ENCODE data around the gene RAB3GAP2.
"Not testable (repeated sequence)": the region's sequence is repeated elsewhere in the genome, so short reads cannot be mapped to it uniquely, and the experiment has no call there.

Gene RAB3GAP2, protein sequence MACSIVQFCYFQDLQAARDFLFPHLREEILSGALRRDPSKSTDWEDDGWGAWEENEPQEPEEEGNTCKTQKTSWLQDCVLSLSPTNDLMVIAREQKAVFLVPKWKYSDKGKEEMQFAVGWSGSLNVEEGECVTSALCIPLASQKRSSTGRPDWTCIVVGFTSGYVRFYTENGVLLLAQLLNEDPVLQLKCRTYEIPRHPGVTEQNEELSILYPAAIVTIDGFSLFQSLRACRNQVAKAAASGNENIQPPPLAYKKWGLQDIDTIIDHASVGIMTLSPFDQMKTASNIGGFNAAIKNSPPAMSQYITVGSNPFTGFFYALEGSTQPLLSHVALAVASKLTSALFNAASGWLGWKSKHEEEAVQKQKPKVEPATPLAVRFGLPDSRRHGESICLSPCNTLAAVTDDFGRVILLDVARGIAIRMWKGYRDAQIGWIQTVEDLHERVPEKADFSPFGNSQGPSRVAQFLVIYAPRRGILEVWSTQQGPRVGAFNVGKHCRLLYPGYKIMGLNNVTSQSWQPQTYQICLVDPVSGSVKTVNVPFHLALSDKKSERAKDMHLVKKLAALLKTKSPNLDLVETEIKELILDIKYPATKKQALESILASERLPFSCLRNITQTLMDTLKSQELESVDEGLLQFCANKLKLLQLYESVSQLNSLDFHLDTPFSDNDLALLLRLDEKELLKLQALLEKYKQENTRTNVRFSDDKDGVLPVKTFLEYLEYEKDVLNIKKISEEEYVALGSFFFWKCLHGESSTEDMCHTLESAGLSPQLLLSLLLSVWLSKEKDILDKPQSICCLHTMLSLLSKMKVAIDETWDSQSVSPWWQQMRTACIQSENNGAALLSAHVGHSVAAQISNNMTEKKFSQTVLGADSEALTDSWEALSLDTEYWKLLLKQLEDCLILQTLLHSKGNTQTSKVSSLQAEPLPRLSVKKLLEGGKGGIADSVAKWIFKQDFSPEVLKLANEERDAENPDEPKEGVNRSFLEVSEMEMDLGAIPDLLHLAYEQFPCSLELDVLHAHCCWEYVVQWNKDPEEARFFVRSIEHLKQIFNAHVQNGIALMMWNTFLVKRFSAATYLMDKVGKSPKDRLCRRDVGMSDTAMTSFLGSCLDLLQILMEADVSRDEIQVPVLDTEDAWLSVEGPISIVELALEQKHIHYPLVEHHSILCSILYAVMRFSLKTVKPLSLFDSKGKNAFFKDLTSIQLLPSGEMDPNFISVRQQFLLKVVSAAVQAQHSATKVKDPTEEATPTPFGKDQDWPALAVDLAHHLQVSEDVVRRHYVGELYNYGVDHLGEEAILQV (N-terminal part only)

DNA sequence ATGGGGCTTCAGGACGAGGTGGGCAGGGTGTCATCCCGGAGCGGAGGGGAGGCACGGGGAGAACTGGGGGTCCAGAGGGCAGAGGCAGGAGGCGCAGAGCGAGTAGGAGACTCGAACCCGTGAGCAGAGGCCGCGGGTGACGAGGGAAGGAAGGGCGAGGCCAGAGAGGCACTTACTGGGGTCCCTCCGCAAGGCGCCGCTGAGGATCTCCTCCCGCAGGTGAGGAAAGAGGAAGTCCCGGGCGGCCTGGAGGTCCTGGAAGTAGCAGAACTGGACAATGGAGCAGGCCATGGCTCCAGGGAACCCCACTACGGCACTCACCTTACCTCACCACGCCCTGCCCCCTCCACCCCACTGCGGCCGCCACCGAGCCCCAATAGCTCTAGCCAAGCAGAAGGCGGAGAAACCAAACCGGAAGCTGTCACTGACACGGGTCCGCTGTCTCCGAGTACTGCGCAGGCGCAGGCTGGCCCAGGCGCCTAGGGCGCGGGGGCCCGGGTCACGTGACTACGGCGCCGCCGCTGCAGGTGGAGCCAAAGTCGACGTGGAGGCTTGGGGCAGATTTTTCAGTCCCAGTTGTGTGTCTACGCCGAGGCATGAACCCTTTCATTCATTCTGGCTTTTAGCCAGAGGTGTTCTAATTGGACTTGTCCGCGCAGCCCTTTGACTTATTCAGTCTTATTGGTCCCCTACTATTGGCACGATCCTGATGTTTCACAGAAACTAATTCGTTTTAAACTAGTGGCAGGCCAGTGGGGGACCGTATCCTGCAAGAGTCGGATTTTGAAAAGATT is at the start of gene RAB3GAP2:
Gene RAB3GAP2, minus strand, starts transcription at position 407 of the 794 bp plus-strand sequence. Its CDS starts 116 bp downstream, at position 291.
- peak; percentile 28 to 95 (median 90) for DNase-seq

GRCh38 chr1:220321758-220322157 is 49.5 kb upstream of the RAB3GAP2 start:
- DNase-seq = no peak

DNA sequence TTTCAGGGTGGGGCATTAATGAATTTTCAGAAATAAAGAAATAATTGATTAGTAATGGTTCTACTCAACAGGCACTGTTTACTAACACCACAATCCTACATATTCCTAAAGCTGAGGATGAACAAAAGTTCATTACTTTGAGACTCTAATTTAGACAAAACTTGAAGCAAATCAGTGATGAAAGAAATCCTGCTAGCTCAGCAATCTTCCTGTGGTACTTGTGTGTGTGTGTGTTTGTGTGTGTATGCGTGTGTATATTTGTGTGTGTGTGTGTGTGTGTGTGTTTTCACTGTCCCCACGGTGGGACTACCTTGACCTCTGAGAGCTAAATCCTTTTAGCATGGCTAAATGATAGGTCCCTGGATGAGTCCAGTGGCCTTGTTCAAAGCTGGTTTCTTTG is 48.5 kb upstream of the RAB3GAP2 start:
- no peak for DNase-seq

- no peak for DNase-seq
Measured at GRCh38 chr1:220318673-220319072, 46.4 kb upstream of the RAB3GAP2 start.

DNA sequence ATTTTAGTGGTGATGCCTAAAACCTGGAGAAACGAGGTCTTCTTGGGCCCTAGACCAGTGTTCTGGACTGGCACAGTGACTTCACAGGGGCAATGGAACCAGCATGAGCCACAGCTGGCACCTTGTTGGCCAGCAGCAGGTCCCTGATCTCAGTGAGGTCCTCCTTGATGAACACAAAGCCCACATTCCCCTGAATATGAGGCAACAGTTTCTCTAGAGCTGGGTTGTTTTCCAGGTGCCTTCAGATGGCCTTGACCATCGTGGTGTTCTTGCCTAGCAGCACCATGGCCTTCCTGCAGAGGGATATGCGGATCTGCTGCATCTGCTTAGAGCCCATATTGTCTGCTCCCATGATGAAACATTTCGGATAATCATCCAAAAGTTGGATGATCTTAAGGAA is 44.9 kb upstream of the RAB3GAP2 start:
- no peak for DNase-seq

DNA sequence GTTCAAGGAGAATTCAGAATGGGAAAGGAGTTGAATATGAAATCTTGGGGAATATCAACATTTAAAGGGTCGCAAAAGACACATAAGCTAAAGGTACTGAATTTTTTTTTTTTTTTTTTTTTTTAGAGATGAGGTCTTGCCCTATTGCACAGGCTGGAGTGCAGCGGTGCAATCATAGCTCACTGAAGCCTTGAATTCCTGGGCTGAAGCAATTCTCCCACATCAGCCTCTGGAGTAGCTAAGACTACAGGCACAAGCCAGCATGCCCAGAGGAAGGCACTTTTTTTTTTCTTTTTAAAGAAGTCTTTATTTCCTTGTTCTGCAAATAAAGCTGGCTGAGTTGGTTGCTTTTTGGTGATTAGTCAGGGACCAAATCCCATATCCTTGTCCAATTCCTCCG is 44.1 kb upstream of the RAB3GAP2 start:
- DNase-seq = no peak

- DNase-seq = no peak
Measured at GRCh38 chr1:220315070-220315839, 43.0 kb upstream of the RAB3GAP2 start.

DNA sequence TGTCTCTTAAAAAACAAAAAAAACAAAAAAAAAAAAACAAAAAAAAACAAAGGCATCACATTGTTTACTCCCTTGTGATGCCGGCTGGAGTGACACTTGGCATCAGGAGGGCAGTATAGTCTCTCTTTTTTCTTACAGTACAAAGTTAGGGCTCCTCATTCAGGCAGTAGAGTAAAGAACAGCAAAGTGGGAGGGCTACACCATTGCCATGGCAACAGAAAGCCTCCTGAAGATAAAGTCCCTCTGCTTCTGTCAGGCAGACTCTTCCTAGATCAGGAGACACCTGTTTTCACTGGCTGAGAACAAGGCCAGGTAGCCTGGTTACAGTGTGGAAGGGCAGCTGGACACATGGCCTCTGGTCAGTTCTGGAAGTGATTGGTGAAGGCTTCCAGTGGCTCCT is 41.3 kb upstream of the RAB3GAP2 start:
- no peak for DNase-seq

DNA sequence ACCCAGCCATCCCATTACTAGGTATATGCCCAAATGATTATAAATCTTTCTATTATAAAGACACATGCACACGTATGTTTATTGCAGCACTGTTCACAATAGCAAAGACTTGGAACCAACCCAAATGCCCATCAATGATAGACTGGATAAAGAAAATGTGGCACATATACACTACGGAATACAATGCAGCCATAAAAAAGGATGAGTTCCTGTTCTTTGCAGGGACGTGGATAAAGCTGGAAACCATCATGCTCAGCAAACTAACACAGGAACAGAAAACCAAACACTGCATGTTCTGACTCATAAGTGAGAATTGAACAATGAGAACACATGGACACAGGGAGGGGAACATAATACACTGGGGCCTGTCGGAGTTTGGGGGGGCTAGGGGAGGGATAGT is 37.9 kb upstream of the RAB3GAP2 start:
- not testable (repeated sequence) for DNase-seq

GRCh38 chr1:220307607-220308006 is 35.4 kb upstream of the RAB3GAP2 start:
- DNase-seq = no peak

DNA sequence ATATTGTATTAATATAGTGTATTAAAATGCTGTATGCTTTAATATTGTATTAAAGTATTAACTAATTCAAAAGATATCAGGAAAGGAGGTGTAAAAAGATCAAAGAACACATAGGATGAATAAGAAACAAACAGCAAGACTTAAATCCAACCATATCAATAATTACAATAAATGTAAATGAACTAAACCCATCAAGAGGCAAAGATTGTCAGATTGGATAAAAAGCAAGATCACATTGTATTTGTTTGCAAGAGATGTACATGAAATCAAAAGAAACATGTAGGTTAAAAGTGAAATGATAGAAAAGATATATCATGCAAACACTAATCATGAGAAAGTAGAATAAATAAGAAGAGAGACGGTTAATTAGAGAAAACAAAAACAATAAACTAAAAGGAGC is 34.1 kb upstream of the RAB3GAP2 start:
- DNase-seq = no peak

GRCh38 chr1:220303871-220304270 is 31.6 kb upstream of the RAB3GAP2 start:
- no peak for DNase-seq

DNA sequence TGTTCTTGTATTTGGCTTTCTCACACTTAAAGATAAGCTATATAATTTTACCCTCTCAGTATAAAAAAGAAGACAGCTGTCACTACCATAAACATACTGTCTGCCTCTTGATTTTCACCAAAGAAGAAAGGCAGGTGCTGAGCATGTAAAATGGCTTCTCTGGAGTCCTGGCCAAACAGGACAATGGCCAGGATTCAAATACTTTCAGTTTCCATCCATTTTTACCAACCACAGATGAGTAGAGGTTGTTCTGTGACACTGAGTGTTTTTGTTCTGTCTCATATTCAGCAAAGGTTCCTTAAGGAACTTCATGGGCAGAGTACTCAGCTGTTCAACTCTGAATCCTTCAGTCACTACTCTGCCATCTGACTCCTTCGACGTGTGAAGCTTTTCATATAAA is 29.4 kb upstream of the RAB3GAP2 start:
- no peak for DNase-seq

GRCh38 chr1:220300442-220301121 is 28.3 kb upstream of the RAB3GAP2 start:
- DNase-seq = peak in 41 of 56 donors; percentile 2 to 82 (median 37)

DNA sequence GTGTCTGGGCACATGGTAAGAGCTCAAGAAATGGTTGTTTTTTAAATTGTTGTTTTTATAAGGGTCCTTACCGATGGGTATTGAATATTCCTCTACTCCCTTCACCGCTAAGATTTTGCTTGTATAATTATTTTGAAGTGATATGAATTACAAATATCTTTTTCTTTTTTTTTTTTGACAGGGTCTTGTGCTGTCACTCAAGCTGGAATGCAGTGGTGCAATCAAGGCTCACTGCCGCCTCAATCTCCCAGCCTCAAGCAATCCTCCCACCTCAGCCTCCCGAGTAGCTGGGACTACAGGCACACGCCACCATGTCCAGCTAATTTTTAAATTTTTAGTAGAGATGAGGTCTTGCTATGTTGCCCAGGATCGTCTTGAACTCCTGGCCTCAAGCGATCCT is 27.1 kb upstream of the RAB3GAP2 start:
- no peak for DNase-seq

DNA sequence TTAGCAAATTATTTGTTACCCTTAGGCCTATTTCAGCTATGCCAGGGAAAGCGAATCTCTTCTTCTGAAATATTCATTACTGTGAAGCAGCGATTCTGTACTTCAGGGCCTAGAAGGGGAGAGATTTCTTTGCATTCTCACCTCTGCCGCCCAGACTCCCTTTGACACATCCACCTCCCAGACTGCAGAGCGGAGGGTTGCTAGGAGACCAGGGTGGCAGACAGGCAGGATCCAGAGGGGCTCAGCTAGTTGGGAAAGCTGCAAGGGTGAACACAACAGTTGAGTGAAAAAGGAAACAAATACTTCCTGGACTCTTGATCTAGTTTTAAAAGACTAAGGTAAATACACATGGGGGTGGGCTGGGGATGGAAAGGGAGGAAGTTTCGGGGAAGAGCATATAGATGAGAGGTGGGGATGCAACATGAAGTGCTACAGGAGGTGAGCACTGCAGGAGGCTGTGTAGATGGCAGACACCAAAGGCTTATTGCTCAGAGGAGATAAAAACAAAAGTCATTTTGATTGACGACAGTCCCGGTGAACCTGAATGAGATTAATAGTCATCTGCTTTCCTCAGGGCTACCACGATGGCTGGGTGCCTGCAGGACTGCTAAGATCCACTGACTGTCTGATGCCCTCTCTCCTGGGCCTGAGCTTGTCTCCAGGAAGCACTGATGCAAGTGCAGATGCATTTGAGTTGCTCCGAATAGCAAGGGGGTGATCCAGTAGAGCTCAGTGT is 26.4 kb upstream of the RAB3GAP2 start:
- peak in 11 of 56 donors; percentile 1 to 45 (median 21) for DNase-seq

- DNase-seq = no peak
Measured at GRCh38 chr1:220296981-220297380, 24.7 kb upstream of the RAB3GAP2 start.

DNA sequence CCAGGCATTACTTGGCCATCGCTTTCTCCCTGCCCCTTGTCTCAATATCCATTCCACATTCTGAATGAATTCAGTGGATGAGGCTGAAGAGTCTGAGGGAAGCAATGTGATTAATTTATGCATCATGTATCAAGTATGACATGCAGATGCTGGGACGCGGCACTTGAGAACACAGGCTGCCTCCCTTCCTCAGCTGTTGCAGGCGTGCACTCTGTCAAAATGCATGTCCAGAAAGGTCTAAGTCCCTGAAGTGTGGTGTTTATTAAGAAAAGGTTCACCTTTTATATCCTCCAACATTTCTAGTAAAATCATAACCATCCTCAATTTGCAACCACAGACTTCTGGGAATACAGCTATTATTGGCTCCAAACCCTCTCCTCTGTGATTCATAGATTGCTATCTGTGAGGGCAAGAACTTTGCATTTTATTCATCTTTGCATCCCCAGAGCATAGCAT is 22.6 kb upstream of the RAB3GAP2 start:
- peak in 1 of 56 donors; percentile 2 for DNase-seq

Measured in nucleus accumbens (tissue), 56 donors.